H1 (cell line): ENCODE data around the gene CRHR1. TPM values are rescaled to one million over a fixed set of nuclear protein-coding genes. Genes with fewer than 3 reads are reported as not detected.

ENCODE experiments used
- CTCF ChIA-PET: fragments of 300-600 bp; sonication (Branson Sonifier 250); formaldehyde crosslinking; loops from one replicate; lab custom pipeline; 2021; ENCODE audit not compliant: partially characterized antibody; lab: Charles Lee
- POLR2A ChIA-PET: fragments of 300-600 bp; sonication (Branson Sonifier 250); formaldehyde crosslinking; loops from one replicate; lab custom pipeline; 2021; ENCODE audit warnings: inconsistent platforms; ENCODE audit not compliant: partially characterized antibody; lab: Charles Lee
- DNase-seq, 2 experiments: peaks; one replicate each; pipeline versions ENCODE4 v3.0.0 to v3.0.0-alpha.2; 2010 to 2022; ENCODE audit warnings: low spot score in 2 of 2, low read depth in 1 of 2, mixed read lengths in 1 of 2
- FAIRE-seq: peaks from 2 replicates; lab custom pipeline; 2011; peaks lifted over from hg19 to GRCh38; lab: Jason Lieb, UNC
- H2AFZ ChIP-seq: 2 replicates; pipeline ENCODE4 v1.8.1; 2012; ENCODE audit warnings: low read length, inconsistent platforms
- H2AK5ac ChIP-seq: 2 replicates; pipeline ENCODE4 v1.6.1; 2013; ENCODE audit warnings: low read depth, low read length
- H2BK120ac ChIP-seq: replicated peaks from 2 replicates; pipeline ENCODE3; 2013; ENCODE audit warnings: low read depth, low read length, inconsistent platforms
- H2BK12ac ChIP-seq: 2 replicates; pipeline ENCODE4 v1.6.1; 2013; ENCODE audit warnings: low read depth, low read length
- H2BK15ac ChIP-seq: 2 replicates; pipeline ENCODE4 v1.6.1; 2013; ENCODE audit warnings: low read length
- H2BK20ac ChIP-seq: 2 replicates; pipeline ENCODE4 v1.6.1; 2013; ENCODE audit warnings: low read length
- H2BK5ac ChIP-seq: 2 replicates; pipeline ENCODE4 v1.6.1; 2013; ENCODE audit warnings: low read depth, low read length
- H3K14ac ChIP-seq: 2 replicates; pipeline ENCODE4 v1.6.1; 2013; ENCODE audit warnings: inconsistent platforms; ENCODE audit not compliant: insufficient read length
- H3K18ac ChIP-seq: 2 replicates; pipeline ENCODE4 v1.6.1; 2013; ENCODE audit warnings: low read length; ENCODE audit errors: extremely low read depth
- H3K23ac ChIP-seq: 2 replicates; pipeline ENCODE4 v1.6.1; 2013; ENCODE audit warnings: inconsistent platforms; ENCODE audit not compliant: insufficient read length
- H3K23me2 ChIP-seq: 2 replicates; pipeline ENCODE4 v1.6.1; 2013; ENCODE audit warnings: low read depth, low read length
- H3K27ac ChIP-seq: 2 replicates; pipeline ENCODE4 v1.6.1; 2011; ENCODE audit warnings: low read depth, low read length, inconsistent platforms
- H3K27me3 ChIP-seq, 4 experiments: replicated peaks in 1 of 4; 1 replicate in 1 of 4; 2 replicates in 3 of 4; pipeline versions ENCODE4 v1.6.1 to v1.8.1; 2011 to 2013; ENCODE audit warnings: low read length in 3 of 4, mild to moderate bottlenecking in 3 of 4, inconsistent platforms in 2 of 4, mixed read lengths in 2 of 4, moderate library complexity in 1 of 4; ENCODE audit not compliant: control insufficient read depth in 3 of 4, insufficient read depth in 3 of 4; ENCODE audit errors: extremely low read depth in 1 of 4
- H3K36me3 ChIP-seq, 4 experiments: 2 replicates each; pipeline versions ENCODE4 v1.6.1 to v1.8.1; 2011 to 2013; ENCODE audit warnings: mild to moderate bottlenecking in 4 of 4, low read length in 3 of 4, moderate library complexity in 2 of 4, control low read depth in 1 of 4, inconsistent platforms in 1 of 4; ENCODE audit not compliant: insufficient read depth in 4 of 4, control insufficient read depth in 2 of 4
- H3K4ac ChIP-seq: replicated peaks from 2 replicates; pipeline ENCODE3; 2013; ENCODE audit warnings: low read length, low read depth, mixed read lengths, inconsistent platforms; ENCODE audit not compliant: insufficient read length
- H3K4me1 ChIP-seq, 4 experiments: replicated peaks in 1 of 4; 1 replicate in 1 of 4; 2 replicates in 3 of 4; pipeline versions ENCODE4 v1.6.1 to v1.8.1; 2011 to 2013; ENCODE audit warnings: low read length in 3 of 4, inconsistent platforms in 2 of 4, mixed read lengths in 1 of 4; ENCODE audit not compliant: insufficient read depth in 4 of 4, control insufficient read depth in 3 of 4
- H3K4me2 ChIP-seq, 2 experiments: 2 replicates each; pipeline versions ENCODE4 v1.6.1 to v1.8.1; 2011 to 2013; ENCODE audit warnings: low read depth in 2 of 2, low read length in 2 of 2, control low read depth in 1 of 2, inconsistent platforms in 1 of 2, mild to moderate bottlenecking in 1 of 2; ENCODE audit not compliant: insufficient read depth in 1 of 2
- H3K4me3 ChIP-seq, 4 experiments: fragments of 200-600, 300-600 bp in 1 of 4; sonication (generic), shearing (Covaris generic), sonication (Bioruptor Twin) in 1 of 4; 2 replicates each; pipeline versions ENCODE4 v1.5.1 to v1.8.1; 2011 to 2016; ENCODE audit warnings: low read length in 4 of 4, low read depth in 3 of 4, control low read depth in 2 of 4, inconsistent platforms in 2 of 4, mild to moderate bottlenecking in 2 of 4, mixed read lengths in 1 of 4, moderate library complexity in 1 of 4; ENCODE audit not compliant: insufficient read depth in 2 of 4; ENCODE audit errors: extremely low read depth in 1 of 4
- H3K56ac ChIP-seq: replicated peaks from 2 replicates; pipeline ENCODE3; 2013; ENCODE audit warnings: low read depth, mild to moderate bottlenecking, mixed read lengths, low read length, inconsistent platforms; ENCODE audit not compliant: insufficient read length
- H3K79me1 ChIP-seq: 2 replicates; pipeline ENCODE4 v1.6.1; 2013; ENCODE audit warnings: low read depth, low read length, control low read depth
- H3K79me2 ChIP-seq, 2 experiments: 2 replicates each; pipeline versions ENCODE4 v1.6.1 to v1.8.1; 2012 to 2013; ENCODE audit warnings: low read length in 2 of 2, mild to moderate bottlenecking in 2 of 2, inconsistent platforms in 1 of 2; ENCODE audit not compliant: insufficient read depth in 2 of 2, control insufficient read depth in 1 of 2
- H3K9ac ChIP-seq, 4 experiments: replicated peaks in 1 of 4; 1 replicate in 1 of 4; 2 replicates in 3 of 4; pipeline versions ENCODE4 v1.6.1 to v1.8.1; 2011 to 2013; ENCODE audit warnings: low read depth in 3 of 4, low read length in 3 of 4, control low read depth in 2 of 4, mild to moderate bottlenecking in 2 of 4, moderate library complexity in 2 of 4, inconsistent platforms in 1 of 4; ENCODE audit errors: extremely low read depth in 1 of 4
- H3K9me3 ChIP-seq, 2 experiments: 2 replicates each; pipeline versions ENCODE4 v1.6.1 to v1.8.1; 2012 to 2013; ENCODE audit warnings: mild to moderate bottlenecking in 2 of 2, moderate library complexity in 2 of 2, control low read depth in 1 of 2, inconsistent platforms in 1 of 2, low read depth in 1 of 2, low read length in 1 of 2, mixed read lengths in 1 of 2; ENCODE audit not compliant: insufficient read depth in 2 of 2
- H4K20me1 ChIP-seq, 2 experiments: replicated peaks in 1 of 2; 2 replicates each; pipeline versions ENCODE3 to v1.8.1; 2011 to 2013; ENCODE audit warnings: inconsistent platforms in 2 of 2, low read length in 2 of 2, mild to moderate bottlenecking in 1 of 2; ENCODE audit not compliant: insufficient read depth in 2 of 2, control insufficient read depth in 1 of 2
- H4K5ac ChIP-seq: 2 replicates; pipeline ENCODE4 v1.6.1; 2013; ENCODE audit warnings: low read length, low read depth, mixed read lengths, inconsistent platforms; ENCODE audit not compliant: insufficient read length
- H4K8ac ChIP-seq: 2 replicates; pipeline ENCODE4 v1.8.0; 2013; ENCODE audit warnings: mild to moderate bottlenecking, moderate library complexity, low read length, inconsistent platforms; ENCODE audit not compliant: insufficient read depth; ENCODE audit errors: extremely low read depth
- H4K91ac ChIP-seq: replicated peaks from 2 replicates; pipeline ENCODE3; 2013; ENCODE audit warnings: low read length, mixed read lengths, inconsistent platforms; ENCODE audit not compliant: insufficient read length
- CREB1 ChIP-seq: IDR thresholded peaks from 2 replicates; pipeline ENCODE4 v1.6.1; 2012; ENCODE audit warnings: inconsistent platforms
- EZH2 ChIP-seq: fragments of 200-600 bp; sonication (generic); IDR thresholded peaks from 2 replicates; pipeline ENCODE4 v1.7.1; 2012; ENCODE audit warnings: low read depth, mild to moderate bottlenecking, moderate library complexity, low read length, inconsistent platforms; ENCODE audit not compliant: severe bottlenecking
- GABPA ChIP-seq: IDR thresholded peaks from 2 replicates; pipeline ENCODE4 v1.6.1; 2011; ENCODE audit warnings: mild to moderate bottlenecking, low read length, moderate library complexity, borderline replicate concordance; ENCODE audit not compliant: insufficient read depth
- HDAC6 ChIP-seq: IDR thresholded peaks from one replicate; pipeline ENCODE4 v1.7.1; 2012; ENCODE audit warnings: low read depth, mild to moderate bottlenecking, inconsistent platforms, low read length, moderate library complexity
- NANOG ChIP-seq: IDR thresholded peaks from 2 replicates; pipeline ENCODE4 v1.6.1; 2011; ENCODE audit warnings: low read length, low read depth, mild to moderate bottlenecking, inconsistent platforms; ENCODE audit not compliant: insufficient read depth, poor library complexity, severe bottlenecking
- NRF1 ChIP-seq: IDR thresholded peaks from 2 replicates; pipeline ENCODE4 v1.6.1; 2011; ENCODE audit warnings: mild to moderate bottlenecking, low read depth, low read length, improper control_type of control experiment
- POLR2A ChIP-seq, 2 experiments: IDR thresholded peaks; 1 replicate in 1 of 2; 2 replicates in 1 of 2; pipeline ENCODE4 v1.6.1; 2011; ENCODE audit warnings: low read depth in 2 of 2, low read length in 2 of 2, mild to moderate bottlenecking in 2 of 2; ENCODE audit errors: control extremely low read depth in 1 of 2
- POLR2AphosphoS5 ChIP-seq: IDR thresholded peaks from 2 replicates; pipeline ENCODE4 v1.6.1; 2011; ENCODE audit warnings: low read depth, low read length
- RBBP5 ChIP-seq: IDR thresholded peaks from 2 replicates; pipeline ENCODE4 v1.7.1; 2012; ENCODE audit warnings: low read depth, mild to moderate bottlenecking, inconsistent platforms, low read length, moderate library complexity, borderline replicate concordance
- RFX5 ChIP-seq: IDR thresholded peaks from 2 replicates; pipeline ENCODE4 v1.6.1; 2011; ENCODE audit warnings: low read depth, low read length, improper control_type of control experiment, borderline replicate concordance
- SP4 ChIP-seq: IDR thresholded peaks from 2 replicates; pipeline ENCODE4 v1.6.1; 2012; ENCODE audit warnings: low read length, inconsistent platforms
- SUZ12 ChIP-seq: fragments of 200-600 bp; sonication (generic); IDR thresholded peaks from 2 replicates; pipeline ENCODE4 v1.6.1; 2012; ENCODE audit warnings: mild to moderate bottlenecking, inconsistent platforms, low read length, moderate library complexity, mixed read lengths
- ZNF274 ChIP-seq: IDR thresholded peaks from 2 replicates; pipeline ENCODE4 v1.7.0; 2012; ENCODE audit warnings: low read length, borderline replicate concordance; ENCODE audit errors: extremely low read depth
- WGBS, 2 experiments: shearing (Covaris generic) in 1 of 2; methylation state at CpG; one replicate each; pipeline versions ENCODE4 v1.1.6 to v1.1.7; 2013 to 2015; ENCODE audit warnings: low lambda C conversion rate in 2 of 2, mixed read lengths in 2 of 2, inconsistent platforms in 1 of 2, low coverage in 1 of 2, missing lambda C conversion rate in 1 of 2; ENCODE audit not compliant: insufficient replicate concordance in 2 of 2, insufficient coverage in 1 of 2, insufficient read length in 1 of 2; ENCODE audit errors: extremely low coverage in 1 of 2, missing lambda C conversion rate in 1 of 2; 5-methylcytosine and 5-hydroxymethylcytosine counted together
- polyA plus RNA-seq, 7 experiments: library from polyadenylated mRNA; depleted of rRNA in 3 of 7; stranded (reverse) in 5 of 7; unstranded in 2 of 7; fragments of >200 nt in 5 of 7; fragments of 200-250 nt in 2 of 7; gene quantifications; 1 replicate in 5 of 7; 2 replicates in 1 of 7; 4 replicates in 1 of 7; pipeline versions ENCODE4 v1.2.1 to v1.2.3, GENCODE V29; 2011 to 2013; ENCODE audit warnings: missing spikeins in 2 of 7, mixed read lengths in 2 of 7
- total RNA-seq: library from RNA; stranded (reverse); fragmentation: NEBNext Ultra II Directional; extraction: Animal tissue kit (Norgen Biotek cat#: 25700); gene quantifications from 2 replicates; pipeline ENCODE4 v1.2.1, GENCODE V29; 2021

Gene CRHR1
- total and polyA plus RNA-seq, 2 of the 8 experiments (the other 6 are each of a cell fraction or from before 2014, with no cell fraction given): 0.56 to 1.7 TPM

GRCh38 chr17:45845376-45846185 is 61.5 kb downstream of the CRHR1 start:
- Histone ChIP-seq H3K27ac (no peak overlapping the region), H4K20me1 (no peaks in the 10 kb centered on the region), H3K27me3 (no peaks in the 10 kb centered on the region), H3K14ac (no peak overlapping the region), H3K9ac (no peak overlapping the region), H3K79me2 (no peaks in the 10 kb centered on the region), H2BK15ac (no peak overlapping the region), H3K36me3 (no peaks in the 10 kb centered on the region), H3K4me1 (no peaks in the 10 kb centered on the region), H2BK5ac (no peak overlapping the region), H3K4me2 (no peak overlapping the region), H4K91ac (no peak overlapping the region), H2AK5ac (no peak overlapping the region), H3K23me2 (no peaks in the 10 kb centered on the region), H4K5ac (no peak overlapping the region), H2BK20ac (no peak overlapping the region), H3K9me3 (no peaks in the 10 kb centered on the region), H2BK12ac (no peak overlapping the region), H4K8ac (no peak overlapping the region), H3K56ac (no peak overlapping the region), H3K18ac (no peak overlapping the region), H3K79me1 (no peaks in the 10 kb centered on the region), H3K23ac (no peak overlapping the region), H3K4ac (no peak overlapping the region), H2BK120ac (no peak overlapping the region), H3K4me3 (no peak overlapping the region), H2AFZ (no peak overlapping the region)
- ChIA-PET POLR2A (interaction anchor here (1.4 kb wide), 1 partner anchor 204 kb away, joined by 3 read pairs; no protein-coding TSS in a partner anchor), CTCF (interaction anchor here (0.6 to 8.1 kb wide), 8 partner anchors 9 to 203 kb away, joined by 3 to 137 read pairs (median 3); no protein-coding TSS in a partner anchor)
- DNase-seq: no peak
- no peak for TF ChIP-seq NANOG
- no peak for TF ChIP-seq POLR2A (IDR thresholded peaks at IDR 0.05; ENCODE audit: control extremely low read depth in 1 of 2, low read depth in 2 of 2, low read length in 2 of 2)
- TF ChIP-seq EZH2: no peak
- no peak for TF ChIP-seq SP4
- no peak for TF ChIP-seq SUZ12
- no peak for TF ChIP-seq HDAC6
- no peak for TF ChIP-seq NRF1
- no peak for TF ChIP-seq RFX5
- TF ChIP-seq RBBP5: no peak
- no peak for TF ChIP-seq GABPA
- no peak for TF ChIP-seq POLR2AphosphoS5
- TF ChIP-seq CREB1: no peak
- TF ChIP-seq ZNF274: no peak
- 85% methylated on average over 31 of the region's 35 CpGs; no CpG with 5 or more reads in 1 of the 2 experiments for WGBS, 2 experiments
- no peak for FAIRE-seq
